HG03354 (cell line): ENCODE data around the gene THSD4.
"Not testable (repeated sequence)": the region's sequence is repeated elsewhere in the genome, so short reads cannot be mapped to it uniquely, and the experiment has no call there.

Experiments
- ATAC-seq: cut with Tn5 transposase; IDR thresholded peaks from one replicate; pipeline ENCODE4 v1.9.1; 2021; ENCODE audit warnings: mild to moderate bottlenecking; ENCODE audit not compliant: unreplicated experiment, poor library complexity, severe bottlenecking

Gene THSD4

GRCh38 chr15:71430782-71431181 lies 315.5 kb downstream of the THSD4 start:
- ATAC-seq: no peak

GRCh38 chr15:71431343-71432336 lies 316.4 kb downstream of the THSD4 start:
- no peak for ATAC-seq

GRCh38 chr15:71433402-71433801 lies 318.1 kb downstream of the THSD4 start:
- ATAC-seq: no peak

- no peak for ATAC-seq
Observed at GRCh38 chr15:71434774-71435173, 319.5 kb downstream of the THSD4 start.

GRCh38 chr15:71435552-71435951 lies 320.3 kb downstream of the THSD4 start:
- no peak for ATAC-seq

- no peak for ATAC-seq
Observed at GRCh38 chr15:71436854-71437253, 321.6 kb downstream of the THSD4 start.

GRCh38 chr15:71437404-71437803 lies 322.1 kb downstream of the THSD4 start:
- ATAC-seq: no peak

- ATAC-seq: no peak
Observed at GRCh38 chr15:71437919-71438318, 322.6 kb downstream of the THSD4 start.

- not testable (repeated sequence) for ATAC-seq
Observed at GRCh38 chr15:71439478-71439877, 324.2 kb downstream of the THSD4 start.

- no peak for ATAC-seq
Observed at GRCh38 chr15:71440489-71441110, 325.3 kb downstream of the THSD4 start.

- no peak for ATAC-seq
Observed at GRCh38 chr15:71443538-71443937, 328.3 kb downstream of the THSD4 start.

GRCh38 chr15:71444032-71444810 lies 328.9 kb downstream of the THSD4 start:
- ATAC-seq: no peak

- no peak for ATAC-seq
Observed at GRCh38 chr15:71444866-71445590, 329.8 kb downstream of the THSD4 start.

- no peak for ATAC-seq
Observed at GRCh38 chr15:71447328-71448250, 332.3 kb downstream of the THSD4 start.

- ATAC-seq: no peak
Observed at GRCh38 chr15:71448688-71449114, 333.4 kb downstream of the THSD4 start.

- no peak for ATAC-seq
Observed at GRCh38 chr15:71449363-71449762, 334.1 kb downstream of the THSD4 start.

- ATAC-seq: no peak
Observed at GRCh38 chr15:71449956-71450355, 334.7 kb downstream of the THSD4 start.

GRCh38 chr15:71451130-71451529 lies 335.9 kb downstream of the THSD4 start:
- no peak for ATAC-seq

- ATAC-seq: no peak
Observed at GRCh38 chr15:71452893-71453292, 337.6 kb downstream of the THSD4 start.
